ENCODE measurements around the gene PRR5.

PRR5 gene

GRCh38 chr22:44693756-44694155, 8.2 kb upstream of the PRR5 start:
- DNase-seq = no peak

- DNase-seq = peak; percentile 91
Observed at GRCh38 chr22:44697423-44698141, 4.4 kb upstream of the PRR5 start.

GRCh38 chr22:44698531-44699421, 3.2 kb upstream of the PRR5 start:
- peak; percentile 98 for DNase-seq

- DNase-seq = no peak
Observed at GRCh38 chr22:44700456-44700855, 1.5 kb upstream of the PRR5 start.

- DNase-seq = no peak
Observed at GRCh38 chr22:44701187-44701790, 715 bp upstream of the PRR5 start.

GRCh38 chr22:44702479-44703198, 635 bp downstream of the PRR5 start:
- DNase-seq = peak; percentile 69

GRCh38 chr22:44703255-44703870, 1.4 kb downstream of the PRR5 start:
- DNase-seq = no peak

- no peak for DNase-seq
Observed at GRCh38 chr22:44704159-44705021, 2.4 kb downstream of the PRR5 start.

GRCh38 chr22:44705022-44705297, 3.0 kb downstream of the PRR5 start:
- no peak for DNase-seq

- DNase-seq = no peak
Observed at GRCh38 chr22:44706488-44706887, 4.5 kb downstream of the PRR5 start.

GRCh38 chr22:44707178-44707577, 5.2 kb downstream of the PRR5 start:
- DNase-seq = no peak

- DNase-seq = no peak
Observed at GRCh38 chr22:44707752-44708151, 5.7 kb downstream of the PRR5 start.

GRCh38 chr22:44709881-44710392, 7.9 kb downstream of the PRR5 start:
- DNase-seq = no peak

- no peak for DNase-seq
Observed at GRCh38 chr22:44710474-44711240, 8.7 kb downstream of the PRR5 start.

GRCh38 chr22:44711241-44711560, 9.2 kb downstream of the PRR5 start:
- DNase-seq = no peak

GRCh38 chr22:44711690-44712555, 9.9 kb downstream of the PRR5 start:
- DNase-seq = no peak

- no peak for DNase-seq
Observed at GRCh38 chr22:44712962-44713361, 11.0 kb downstream of the PRR5 start.

- no peak for DNase-seq
Observed at GRCh38 chr22:44714703-44715350, 12.8 kb downstream of the PRR5 start.

GRCh38 chr22:44718418-44718817, 16.4 kb downstream of the PRR5 start:
- no peak for DNase-seq
